Ishikawa (cell line): ENCODE results near the gene MED15.

Source experiments
- CEBPB ChIP-seq: IDR thresholded peaks from 2 replicates; pipeline ENCODE4 v1.6.1; 2012
- CREB1 ChIP-seq: IDR thresholded peaks from 2 replicates; pipeline ENCODE4 v1.6.1; 2012; ENCODE audit warnings: low read depth
- EGR1 ChIP-seq: IDR thresholded peaks from 2 replicates; pipeline ENCODE4 v1.6.1; 2012
- EP300 ChIP-seq: IDR thresholded peaks from 2 replicates; pipeline ENCODE4 v1.6.1; 2012; ENCODE audit warnings: borderline replicate concordance
- FOXM1 ChIP-seq: IDR thresholded peaks from 2 replicates; pipeline ENCODE4 v1.6.1; 2012; ENCODE audit warnings: low read depth, borderline replicate concordance
- NFIC ChIP-seq: IDR thresholded peaks from 2 replicates; pipeline ENCODE4 v1.6.1; 2012
- RAD21 ChIP-seq: IDR thresholded peaks from 2 replicates; pipeline ENCODE4 v1.6.1; 2012; ENCODE audit warnings: low read depth
- TAF1 ChIP-seq: IDR thresholded peaks from 2 replicates; pipeline ENCODE4 v1.6.1; 2012; ENCODE audit warnings: low read depth, mild to moderate bottlenecking
- TCF12 ChIP-seq: IDR thresholded peaks from 2 replicates; pipeline ENCODE4 v1.6.1; 2012; ENCODE audit warnings: low read depth
- TEAD4 ChIP-seq: IDR thresholded peaks from 2 replicates; pipeline ENCODE4 v1.6.1; 2012
- YY1 ChIP-seq: IDR thresholded peaks from 2 replicates; pipeline ENCODE4 v1.6.1; 2012; ENCODE audit warnings: low read depth
- ZBTB7A ChIP-seq: IDR thresholded peaks from 2 replicates; pipeline ENCODE4 v1.6.1; 2012; ENCODE audit warnings: low read depth
- TF ChIP-seq, protein P1 (sequence below): IDR thresholded peaks from 2 replicates; pipeline ENCODE4 v1.6.1; 2012
- TF ChIP-seq, protein P2 (sequence below): IDR thresholded peaks from 2 replicates; pipeline ENCODE4 v1.6.1; 2012; ENCODE audit warnings: low read depth, mild to moderate bottlenecking
- TF ChIP-seq, protein P3 (sequence below): IDR thresholded peaks from 2 replicates; pipeline ENCODE4 v1.6.1; 2012

The MED15 gene

DNA sequence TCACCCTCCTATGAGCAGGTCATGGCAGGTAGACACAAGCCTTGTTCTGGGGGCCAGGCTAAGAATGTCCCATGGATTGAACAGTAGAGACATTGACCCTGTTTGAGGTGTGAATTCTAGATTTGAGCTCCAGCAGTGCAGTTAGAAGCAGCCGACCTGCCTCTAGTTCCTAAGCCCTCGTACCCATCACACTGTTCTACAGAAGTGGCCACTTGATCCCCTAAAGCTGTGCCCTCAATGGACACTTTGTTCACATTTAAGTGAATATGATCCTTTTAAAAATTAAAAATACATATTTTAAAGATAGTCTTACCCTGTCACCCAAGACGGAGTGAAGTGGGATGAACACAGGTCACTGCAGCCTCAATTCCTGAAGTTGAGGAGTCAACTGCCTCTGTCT, 122.0 kb downstream of the MED15 start:
- no peak for TF ChIP-seq TAF1
- no peak for TF ChIP-seq ZBTB7A
- no peak for TF ChIP-seq TCF12
- TF ChIP-seq CEBPB = no peak
- no peak for TF ChIP-seq RAD21
- TF ChIP-seq TEAD4 = no peak

DNA sequence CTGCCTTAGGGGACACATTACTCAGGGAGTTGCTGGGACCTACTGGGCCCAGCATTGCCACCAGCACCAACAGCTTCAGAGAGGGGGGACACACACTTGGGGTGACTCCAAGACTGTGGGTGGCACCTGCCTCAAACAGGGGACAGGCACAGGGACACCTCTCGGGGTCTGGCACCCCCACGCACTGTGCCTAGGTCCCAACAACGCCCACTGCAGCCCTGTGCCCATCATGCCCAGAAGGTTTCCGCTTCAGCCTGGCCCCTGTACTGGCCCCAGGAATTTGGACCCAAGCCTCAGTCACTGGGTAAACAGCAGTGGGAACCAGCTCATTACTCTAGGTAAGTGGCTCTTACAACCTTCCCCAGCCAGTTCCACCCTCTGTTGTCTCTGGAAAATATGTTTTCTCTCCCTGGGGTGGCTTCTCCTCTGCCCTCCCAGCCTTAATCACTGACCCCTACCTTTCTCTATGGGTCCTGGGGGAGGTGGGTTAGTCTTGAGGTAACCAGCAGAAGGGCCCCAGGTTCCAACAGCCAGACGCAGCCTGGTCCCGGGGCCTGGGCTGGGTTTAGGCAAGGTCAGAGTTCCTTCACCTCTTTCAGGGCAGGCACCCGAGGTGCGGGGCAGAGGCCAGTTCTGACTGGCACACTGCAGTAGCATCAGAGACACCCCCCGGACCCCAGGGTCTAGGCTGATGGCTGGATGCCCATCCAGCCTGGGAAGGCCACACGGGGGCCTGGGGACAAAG, 123.6 kb downstream of the MED15 start:
- TF ChIP-seq RAD21 (no peak), CREB1 (no peak), FOXM1 (no peak), ZBTB7A (no peak)

DNA sequence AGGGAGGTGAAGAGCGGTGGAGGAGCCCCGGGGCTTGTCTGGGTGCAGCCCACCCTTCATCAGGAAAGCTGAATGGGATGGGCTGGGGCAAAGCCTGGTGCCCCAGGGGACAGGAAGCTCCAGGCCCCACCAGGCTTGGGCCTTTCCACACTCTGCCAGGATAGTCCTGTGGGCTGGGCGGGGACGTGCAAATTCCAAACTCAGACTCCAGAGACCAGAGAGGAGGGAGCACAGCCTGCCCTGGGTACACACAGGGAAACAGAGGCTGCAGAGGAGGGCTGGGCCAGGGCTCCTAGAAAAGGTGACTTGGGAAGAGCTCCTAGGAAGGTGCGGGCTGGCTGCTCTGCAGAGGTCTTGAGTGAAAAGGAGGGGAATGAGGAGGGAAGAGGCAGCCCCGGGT, 124.7 kb downstream of the MED15 start:
- TF ChIP-seq RAD21 (no peak), TCF12 (no peak), EGR1 (no peak), TAF1 (no peak), ZBTB7A (no peak), CEBPB (no peak), EP300 (no peak), NFIC (no peak), CREB1 (no peak), TEAD4 (no peak), YY1 (no peak), FOXM1 (no peak)
- TF ChIP-seq, protein P1, sequence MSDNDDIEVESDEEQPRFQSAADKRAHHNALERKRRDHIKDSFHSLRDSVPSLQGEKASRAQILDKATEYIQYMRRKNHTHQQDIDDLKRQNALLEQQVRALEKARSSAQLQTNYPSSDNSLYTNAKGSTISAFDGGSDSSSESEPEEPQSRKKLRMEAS = no peak
- TF ChIP-seq, protein P2, sequence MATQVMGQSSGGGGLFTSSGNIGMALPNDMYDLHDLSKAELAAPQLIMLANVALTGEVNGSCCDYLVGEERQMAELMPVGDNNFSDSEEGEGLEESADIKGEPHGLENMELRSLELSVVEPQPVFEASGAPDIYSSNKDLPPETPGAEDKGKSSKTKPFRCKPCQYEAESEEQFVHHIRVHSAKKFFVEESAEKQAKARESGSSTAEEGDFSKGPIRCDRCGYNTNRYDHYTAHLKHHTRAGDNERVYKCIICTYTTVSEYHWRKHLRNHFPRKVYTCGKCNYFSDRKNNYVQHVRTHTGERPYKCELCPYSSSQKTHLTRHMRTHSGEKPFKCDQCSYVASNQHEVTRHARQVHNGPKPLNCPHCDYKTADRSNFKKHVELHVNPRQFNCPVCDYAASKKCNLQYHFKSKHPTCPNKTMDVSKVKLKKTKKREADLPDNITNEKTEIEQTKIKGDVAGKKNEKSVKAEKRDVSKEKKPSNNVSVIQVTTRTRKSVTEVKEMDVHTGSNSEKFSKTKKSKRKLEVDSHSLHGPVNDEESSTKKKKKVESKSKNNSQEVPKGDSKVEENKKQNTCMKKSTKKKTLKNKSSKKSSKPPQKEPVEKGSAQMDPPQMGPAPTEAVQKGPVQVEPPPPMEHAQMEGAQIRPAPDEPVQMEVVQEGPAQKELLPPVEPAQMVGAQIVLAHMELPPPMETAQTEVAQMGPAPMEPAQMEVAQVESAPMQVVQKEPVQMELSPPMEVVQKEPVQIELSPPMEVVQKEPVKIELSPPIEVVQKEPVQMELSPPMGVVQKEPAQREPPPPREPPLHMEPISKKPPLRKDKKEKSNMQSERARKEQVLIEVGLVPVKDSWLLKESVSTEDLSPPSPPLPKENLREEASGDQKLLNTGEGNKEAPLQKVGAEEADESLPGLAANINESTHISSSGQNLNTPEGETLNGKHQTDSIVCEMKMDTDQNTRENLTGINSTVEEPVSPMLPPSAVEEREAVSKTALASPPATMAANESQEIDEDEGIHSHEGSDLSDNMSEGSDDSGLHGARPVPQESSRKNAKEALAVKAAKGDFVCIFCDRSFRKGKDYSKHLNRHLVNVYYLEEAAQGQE = no peak
- TF ChIP-seq, protein P3, sequence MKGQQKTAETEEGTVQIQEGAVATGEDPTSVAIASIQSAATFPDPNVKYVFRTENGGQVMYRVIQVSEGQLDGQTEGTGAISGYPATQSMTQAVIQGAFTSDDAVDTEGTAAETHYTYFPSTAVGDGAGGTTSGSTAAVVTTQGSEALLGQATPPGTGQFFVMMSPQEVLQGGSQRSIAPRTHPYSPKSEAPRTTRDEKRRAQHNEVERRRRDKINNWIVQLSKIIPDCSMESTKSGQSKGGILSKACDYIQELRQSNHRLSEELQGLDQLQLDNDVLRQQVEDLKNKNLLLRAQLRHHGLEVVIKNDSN = no peak

DNA sequence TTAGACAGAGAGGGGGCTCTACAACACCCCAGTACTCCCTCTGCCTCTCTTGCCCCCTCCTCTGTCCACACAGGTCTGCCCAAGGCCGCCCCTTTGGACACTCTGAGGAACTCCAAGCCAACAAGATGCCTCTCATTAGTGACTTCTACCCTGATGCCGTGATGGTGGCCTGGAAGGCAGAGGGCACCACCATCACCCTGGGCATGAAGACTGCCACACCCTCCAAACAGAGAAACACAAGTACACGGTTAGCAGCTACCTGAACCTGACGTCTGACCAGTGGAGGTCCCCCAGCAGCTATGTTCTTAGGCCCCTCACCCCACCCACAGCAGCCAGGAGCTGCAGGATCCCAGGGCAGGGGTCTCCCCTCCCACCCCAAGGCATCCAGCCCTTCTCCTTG, 125.1 kb downstream of the MED15 start:
- no peak for TF ChIP-seq CREB1
- TF ChIP-seq RAD21 = no peak
- TF ChIP-seq CEBPB = no peak
- TF ChIP-seq, protein P1 = no peak
- TF ChIP-seq EGR1 = no peak
- TF ChIP-seq TAF1 = no peak
- TF ChIP-seq, protein P3 = no peak
- no peak for TF ChIP-seq ZBTB7A

DNA sequence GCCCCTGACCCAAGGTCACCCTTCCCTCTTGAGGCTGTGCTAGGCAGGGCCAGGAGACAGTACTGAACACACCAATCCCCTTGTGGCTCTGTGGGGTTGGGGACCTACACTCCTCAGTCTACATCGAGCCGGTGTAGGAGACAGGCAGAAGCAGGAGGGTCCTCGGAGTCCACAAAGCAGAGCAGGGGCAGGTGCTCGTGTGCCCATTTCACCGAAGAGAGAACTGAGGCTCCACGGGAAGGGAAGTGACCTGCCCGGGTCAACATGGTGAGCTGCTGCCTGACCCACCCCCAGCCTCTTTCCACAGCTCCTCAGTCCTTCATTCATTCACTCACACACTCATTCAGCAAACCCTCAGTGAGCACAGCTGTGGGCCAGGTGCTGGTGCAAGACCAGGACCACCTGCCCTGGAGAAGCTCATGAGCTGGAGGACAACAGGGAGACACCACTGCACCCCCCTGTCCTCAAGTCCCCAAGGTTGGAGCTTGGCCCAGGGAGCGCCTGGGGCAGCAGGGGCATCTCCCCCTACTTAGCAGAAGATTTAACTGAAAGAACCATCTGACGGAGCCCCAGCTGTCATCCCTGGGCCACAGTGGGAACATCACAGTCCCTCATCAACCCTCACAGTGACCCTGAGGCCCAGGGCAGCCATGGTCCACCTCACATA, 127.3 kb downstream of the MED15 start:
- no peak for TF ChIP-seq EP300

DNA sequence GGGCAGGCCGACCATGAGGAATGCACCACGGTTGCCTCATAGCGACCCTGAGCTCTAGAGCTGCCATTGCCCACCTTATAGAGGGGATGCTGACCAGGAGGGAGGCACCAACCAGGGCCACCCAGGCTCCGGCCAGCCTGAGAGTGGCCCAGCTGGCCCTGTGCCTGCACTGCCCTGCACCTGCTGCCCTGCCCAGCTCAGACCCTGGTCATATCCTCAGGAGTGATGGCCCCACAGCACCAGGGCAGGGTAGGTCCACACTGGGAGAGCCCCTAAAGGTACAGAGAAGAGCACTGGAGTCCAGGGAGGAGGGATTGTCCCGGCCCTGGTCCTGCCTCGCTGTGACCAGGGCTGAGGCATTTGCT, 127.8 kb downstream of the MED15 start:
- TF ChIP-seq TAF1 (no peak), EP300 (no peak), TCF12 (no peak), CREB1 (no peak), CEBPB (no peak), TEAD4 (no peak), RAD21 (no peak), EGR1 (no peak), FOXM1 (no peak), NFIC (no peak)
- TF ChIP-seq, protein P3 = no peak
- TF ChIP-seq, protein P2 = no peak
- TF ChIP-seq, protein P1 = no peak
